ENCODE measurements around the gene OSMR.

DNA sequence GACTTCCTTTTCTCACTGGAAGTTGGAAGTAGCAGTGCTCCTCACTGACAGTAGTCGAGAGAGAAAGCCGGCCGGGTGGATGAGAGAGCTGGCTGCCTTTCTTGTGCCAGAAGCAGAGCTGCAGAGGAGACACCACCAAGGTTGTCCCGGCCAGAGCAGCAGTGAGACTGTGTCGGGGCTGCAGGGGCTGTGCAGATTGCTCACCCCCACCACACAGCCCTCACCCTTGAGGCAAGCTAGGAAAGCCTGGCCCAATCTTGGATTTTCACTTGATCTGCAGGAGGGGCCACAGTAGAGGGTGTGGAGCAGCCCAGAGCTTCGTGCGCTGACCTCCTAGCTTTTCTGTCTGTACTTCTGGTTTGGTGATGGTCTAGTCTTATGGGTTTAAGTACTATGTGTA, 9.1 kb downstream of the OSMR start:
- TF ChIP-seq TAF1 (IDR thresholded peaks at IDR 0.05; ENCODE audit: borderline replicate concordance, low read depth, low read length) (no peak), POLR2AphosphoS5 (IDR thresholded peaks at IDR 0.05; ENCODE audit: low read depth, low read length) (no peak)
